Caki2 (cell line): Measurements from ENCODE around the gene IL1RAP. TPM values are rescaled to one million over a fixed set of nuclear protein-coding genes. Genes with fewer than 3 reads are reported as not detected.
"Not testable (repeated sequence)": the region's sequence is repeated elsewhere in the genome, so short reads cannot be mapped to it uniquely, and the experiment has no call there.

Source experiments
- DNase-seq: peaks from one replicate; pipeline ENCODE4 v3.0.0-alpha.2; 2015; ENCODE audit warnings: low read depth
- in situ Hi-C: cut with HindIII; loops from 2 replicates; pipeline ENCODE4 v1.10.0; 2016; ENCODE audit warnings: low sequenced_read_pairs, low pct_unique_long_range_greater_than_20kb, mixed read lengths
- total RNA-seq: library from RNA; depleted of rRNA; stranded (reverse); fragments of >200 nt; shearing (Covaris generic); gene quantifications from 2 replicates; pipeline ENCODE4 v1.2.3, GENCODE V29; 2014; ENCODE audit warnings: low replicate concordance

Gene IL1RAP
- total RNA-seq, 1 experiment from 2014 or later = 9.5 TPM

DNA sequence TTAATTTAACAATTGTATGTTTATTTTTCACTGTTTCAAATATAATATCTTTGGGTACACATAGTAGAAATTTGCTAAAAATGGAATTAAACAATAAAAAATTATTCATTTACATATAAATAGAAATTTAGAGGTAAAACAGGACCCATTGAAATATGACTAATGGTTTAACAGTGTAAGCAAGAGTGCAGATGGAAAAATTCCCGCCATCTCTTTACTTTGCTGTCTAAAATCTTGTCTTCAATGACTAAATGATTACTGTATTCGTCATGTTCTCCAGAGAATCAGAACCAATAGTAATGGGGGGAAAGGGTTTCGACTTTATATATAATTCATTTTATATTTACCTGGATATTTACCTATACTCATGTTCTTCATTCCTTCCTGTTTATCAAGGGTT is 163.1 kb downstream of the IL1RAP start:
- DNase-seq = no peak
- in situ Hi-C loops = no loop called here

- in situ Hi-C loops, DNase-seq: not testable (repeated sequence)
Measured at GRCh38 chr3:190677868-190678267, 164.0 kb downstream of the IL1RAP start.

- no peak for DNase-seq
Measured at GRCh38 chr3:190680691-190681090, 166.8 kb downstream of the IL1RAP start.

GRCh38 chr3:190684776-190685175 is 170.9 kb downstream of the IL1RAP start:
- in situ Hi-C loops = no loop called here
- no peak for DNase-seq

More at GRCh38 chr3:190680691-190681090, 166.8 kb downstream of the IL1RAP start:
- in situ Hi-C loops = no loop called here

DNA sequence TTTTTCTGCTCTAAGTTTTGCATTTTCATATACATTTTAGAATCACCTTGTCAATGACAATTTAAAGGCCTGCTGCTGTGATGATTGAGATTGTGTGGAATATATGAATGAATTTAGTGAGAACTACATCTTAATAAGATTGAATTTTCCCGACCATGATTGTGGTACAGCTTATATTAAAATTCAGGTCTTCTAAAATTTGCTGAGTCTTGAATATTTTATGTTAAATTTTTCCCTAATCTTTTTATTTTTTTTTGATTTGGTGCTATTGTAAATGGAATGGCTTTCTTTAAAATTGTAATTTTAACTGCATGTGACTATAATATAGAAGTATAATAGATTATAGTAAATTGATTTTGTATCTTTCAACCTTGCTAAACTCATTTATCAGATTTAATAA is 172.1 kb downstream of the IL1RAP start:
- DNase-seq = no peak
- in situ Hi-C loops = no loop called here

DNA sequence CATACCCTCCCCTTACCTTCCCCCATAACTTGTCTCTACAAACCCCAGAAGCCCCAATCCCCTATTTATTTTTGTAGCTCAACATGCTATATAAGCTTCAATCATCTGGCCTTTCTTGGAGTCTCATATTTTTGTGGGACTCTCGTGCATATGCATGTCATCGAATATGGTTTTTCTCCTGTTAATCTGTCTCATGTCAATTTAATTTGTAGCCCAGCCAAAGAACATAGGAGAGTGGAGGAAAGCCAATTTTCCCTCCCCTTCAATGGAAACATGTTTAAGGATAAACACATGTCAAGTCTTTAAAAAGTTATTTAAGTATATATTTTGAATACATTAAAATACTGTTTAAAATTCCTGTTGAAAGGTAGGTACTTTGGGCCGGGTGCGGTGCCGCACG is 176.4 kb downstream of the IL1RAP start:
- no peak for DNase-seq
- in situ Hi-C loops = no loop called here

DNA sequence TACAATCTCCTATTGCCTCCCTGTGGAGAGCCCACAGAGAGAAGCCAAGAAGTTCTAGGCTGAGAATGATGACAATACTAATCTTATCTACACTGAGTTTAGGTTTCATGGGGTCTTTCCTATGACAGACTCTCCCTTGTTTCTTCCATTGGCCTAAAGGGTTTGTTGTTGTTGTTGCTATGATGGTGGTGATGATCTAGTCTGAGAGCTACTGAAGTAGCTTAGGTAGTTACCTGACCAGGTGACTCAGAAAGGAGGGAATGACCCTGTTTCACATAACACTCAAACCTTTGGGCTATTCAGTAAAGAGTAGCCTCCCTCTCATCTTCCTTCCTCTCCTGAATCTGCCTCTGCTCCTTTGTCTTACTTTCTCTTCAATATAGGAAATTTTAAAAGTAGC is 178.4 kb downstream of the IL1RAP start:
- peak; percentile 16 for DNase-seq
- in situ Hi-C loops = no loop called here

DNA sequence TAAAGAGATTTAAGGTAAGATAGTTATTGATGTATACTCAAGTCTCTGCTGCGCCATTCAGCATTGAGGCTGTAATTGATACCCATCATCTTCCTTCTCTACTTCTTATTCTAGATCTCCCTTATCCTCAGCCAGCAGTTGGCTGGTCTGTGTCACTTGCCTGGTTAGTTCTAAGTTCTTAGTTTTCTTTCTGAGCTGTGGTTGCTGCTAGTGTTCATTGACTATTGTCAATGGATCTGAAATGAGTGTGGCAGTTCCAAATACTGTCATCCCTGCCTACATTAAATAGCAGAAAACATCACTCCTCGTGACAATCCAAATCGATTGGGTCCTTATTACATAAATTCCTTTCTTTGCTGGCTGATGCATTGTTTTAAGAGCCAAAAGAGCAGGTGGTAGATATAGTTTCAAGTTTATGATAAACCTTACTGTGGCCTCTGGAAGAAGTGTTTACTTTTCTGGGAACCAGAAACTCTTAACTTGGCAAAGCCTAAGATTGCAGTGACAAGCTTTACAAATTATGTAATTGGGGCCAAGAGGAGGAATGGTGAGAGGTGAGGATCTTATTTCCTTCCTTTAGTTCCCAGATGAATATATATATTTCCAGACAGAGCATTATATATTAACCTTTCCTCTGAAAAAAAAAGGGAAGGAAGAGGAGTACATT is 180.6 kb downstream of the IL1RAP start:
- no peak for DNase-seq
- in situ Hi-C loops = no loop called here

- no peak for DNase-seq
- in situ Hi-C loops = no loop called here
Measured at GRCh38 chr3:190695225-190695624, 181.3 kb downstream of the IL1RAP start.

- in situ Hi-C loops = no loop called here
- no peak for DNase-seq
Measured at GRCh38 chr3:190695994-190696393, 182.1 kb downstream of the IL1RAP start.

- in situ Hi-C loops = no loop called here
- DNase-seq = peak; percentile 28
Measured at GRCh38 chr3:190696777-190697501, 183.1 kb downstream of the IL1RAP start.

- in situ Hi-C loops = no loop called here
- no peak for DNase-seq
Measured at GRCh38 chr3:190697502-190697830, 183.6 kb downstream of the IL1RAP start.

DNA sequence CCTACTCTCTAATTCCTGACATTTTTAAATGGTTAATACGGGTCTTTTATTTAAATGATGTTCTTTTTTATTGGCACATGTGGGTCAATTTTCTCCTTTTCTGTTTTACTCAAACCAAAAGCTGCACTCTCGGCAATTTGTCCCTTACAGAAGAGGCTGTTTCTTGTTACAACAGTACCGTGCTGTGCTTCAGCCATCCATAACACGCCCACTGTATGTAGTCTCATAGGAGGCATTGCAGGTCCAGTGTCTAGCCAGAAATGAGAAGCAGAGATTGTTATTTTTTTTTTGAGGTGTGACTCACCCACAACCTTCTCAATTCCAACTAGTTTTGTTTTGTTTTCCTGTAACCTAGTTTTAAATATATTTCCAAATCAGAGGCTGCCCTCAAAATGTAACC is 184.0 kb downstream of the IL1RAP start:
- in situ Hi-C loops = no loop called here
- DNase-seq = peak; percentile 6

- no peak for DNase-seq
- in situ Hi-C loops = no loop called here
Measured at GRCh38 chr3:190699776-190700175, 185.9 kb downstream of the IL1RAP start.

GRCh38 chr3:190701096-190701532 is 187.2 kb downstream of the IL1RAP start:
- peak; percentile 65 for DNase-seq
- in situ Hi-C loops = no loop called here

- in situ Hi-C loops = no loop called here
- DNase-seq = no peak
Measured at GRCh38 chr3:190706582-190706981, 192.7 kb downstream of the IL1RAP start.
